HepG2 (cell line): ENCODE results near the gene CD19. TPM values are rescaled to one million over a fixed set of nuclear protein-coding genes. Genes with fewer than 3 reads are reported as not detected.

Experiments
- ARNT ChIP-seq: fragments of 450-650 bp; IDR thresholded peaks from 2 replicates; pipeline ENCODE4 v1.6.1; 2017
- KDM6A ChIP-seq: IDR thresholded peaks from 2 replicates; pipeline ENCODE4 v1.6.1; 2016; ENCODE audit warnings: low read depth
- KLF16 ChIP-seq, 2 experiments: sonication (generic) in 1 of 2; formaldehyde crosslinking in 1 of 2; IDR thresholded peaks; 2 replicates each; pipeline versions ENCODE4 v1.6.1 to v1.8.0; 2016 to 2023; ENCODE audit warnings: missing genetic modification reagents in 2 of 2, missing compliant biosample characterization in 1 of 2
- PCBP1 ChIP-seq: fragments of 200-400 bp; formaldehyde crosslinking; IDR thresholded peaks from 2 replicates; pipeline ENCODE4 v1.6.1; 2017; ENCODE audit warnings: mild to moderate bottlenecking, low read depth, low read length, borderline replicate concordance
- RARG ChIP-seq: sonication (generic); formaldehyde crosslinking; IDR thresholded peaks from 2 replicates; pipeline ENCODE4 v1.4.0; 2020; ENCODE audit warnings: low read depth, mild to moderate bottlenecking, missing genetic modification reagents
- SMAD1 ChIP-seq: sonication (generic); formaldehyde crosslinking; IDR thresholded peaks from 2 replicates; pipeline ENCODE4 v1.4.0; 2020; ENCODE audit warnings: missing genetic modification reagents, low read depth, mild to moderate bottlenecking, borderline replicate concordance
- ZFP41 ChIP-seq: sonication (generic); formaldehyde crosslinking; IDR thresholded peaks from 2 replicates; pipeline ENCODE4 v1.4.0; 2020; ENCODE audit warnings: mild to moderate bottlenecking, missing genetic modification reagents, borderline replicate concordance
- ZNF160 ChIP-seq: sonication (generic); formaldehyde crosslinking; IDR thresholded peaks from 2 replicates; pipeline ENCODE4 v1.8.0; 2022; ENCODE audit warnings: mild to moderate bottlenecking, inconsistent platforms, missing genetic modification reagents
- ZNF296 ChIP-seq: sonication (generic); formaldehyde crosslinking; conservative IDR thresholded peaks from 2 replicates; pipeline ENCODE4 v1.5.0; 2020; ENCODE audit warnings: mild to moderate bottlenecking, missing genetic modification reagents
- ZNF343 ChIP-seq: sonication (generic); formaldehyde crosslinking; IDR thresholded peaks from 2 replicates; pipeline ENCODE4 v1.4.0; 2020; ENCODE audit warnings: mild to moderate bottlenecking, missing genetic modification reagents
- ZNF441 ChIP-seq: sonication (generic); formaldehyde crosslinking; IDR thresholded peaks from 2 replicates; pipeline ENCODE4 v1.7.0; 2021; ENCODE audit warnings: missing genetic modification reagents, borderline replicate concordance
- ZNF451 ChIP-seq: sonication (generic); formaldehyde crosslinking; IDR thresholded peaks from 2 replicates; pipeline ENCODE4 v1.5.0; 2020; ENCODE audit warnings: mild to moderate bottlenecking, missing genetic modification reagents
- ZNF556 ChIP-seq: sonication (generic); formaldehyde crosslinking; IDR thresholded peaks from 2 replicates; pipeline ENCODE4 v1.4.0; 2020; ENCODE audit warnings: mild to moderate bottlenecking, missing genetic modification reagents, borderline replicate concordance
- ZNF660 ChIP-seq: sonication (generic); formaldehyde crosslinking; IDR thresholded peaks from 2 replicates; pipeline ENCODE4 v1.5.1; 2020; ENCODE audit warnings: mild to moderate bottlenecking, low read depth, missing genetic modification reagents, borderline replicate concordance
- polyA plus RNA-seq, 8 experiments: library from polyadenylated mRNA; depleted of rRNA in 3 of 8; stranded (reverse) in 7 of 8; unstranded in 1 of 8; fragments of >200 nt; fragmentation: Illumina TruSeq in 4 of 8; extraction: Trizol in 4 of 8; gene quantifications; 2 replicates each; pipeline versions ENCODE4 v1.2.1 to v1.2.3, GENCODE V29; 2011 to 2016; ENCODE audit warnings: low read depth in 4 of 8, missing spikeins in 1 of 8, mixed read lengths in 1 of 8; ENCODE audit not compliant: insufficient read depth in 1 of 8
- total RNA-seq, 5 experiments: library from RNA; depleted of rRNA; stranded (reverse); fragments of >200 nt; fragmentation: Illumina TruSeq; extraction: Trizol; gene quantifications; 2 replicates each; pipeline ENCODE4 v1.2.3, GENCODE V29; 2016; ENCODE audit warnings: low read depth in 1 of 5
- TF ChIP-seq, protein P1 (sequence below): sonication (generic); formaldehyde crosslinking; IDR thresholded peaks from 2 replicates; pipeline ENCODE4 v1.9.0; 2022; ENCODE audit warnings: missing genetic modification reagents, mild to moderate bottlenecking, borderline replicate concordance
- TF ChIP-seq, protein P2 (sequence below): sonication (generic); formaldehyde crosslinking; IDR thresholded peaks from 2 replicates; pipeline ENCODE4 v1.4.0; 2020; ENCODE audit warnings: missing genetic modification reagents, borderline replicate concordance
- TF ChIP-seq, protein P3 (sequence below): sonication (generic); formaldehyde crosslinking; IDR thresholded peaks from 2 replicates; pipeline ENCODE4; 2020; ENCODE audit warnings: missing genetic modification reagents, mild to moderate bottlenecking, borderline replicate concordance
- TF ChIP-seq, protein P4 (sequence below): sonication (generic); formaldehyde crosslinking; conservative IDR thresholded peaks from 2 replicates; pipeline ENCODE4 v1.4.0; 2020; ENCODE audit warnings: missing genetic modification reagents
- TF ChIP-seq, protein P5 (sequence below): sonication (generic); formaldehyde crosslinking; IDR thresholded peaks from 2 replicates; pipeline ENCODE4 v1.4.0; 2020; ENCODE audit warnings: mild to moderate bottlenecking, missing genetic modification reagents

Gene CD19
- total and polyA plus RNA-seq, 2 of the 13 experiments (the other 11 are each of a cell fraction or from before 2014, with no cell fraction given): 0.55 to 1.1 TPM

DNA sequence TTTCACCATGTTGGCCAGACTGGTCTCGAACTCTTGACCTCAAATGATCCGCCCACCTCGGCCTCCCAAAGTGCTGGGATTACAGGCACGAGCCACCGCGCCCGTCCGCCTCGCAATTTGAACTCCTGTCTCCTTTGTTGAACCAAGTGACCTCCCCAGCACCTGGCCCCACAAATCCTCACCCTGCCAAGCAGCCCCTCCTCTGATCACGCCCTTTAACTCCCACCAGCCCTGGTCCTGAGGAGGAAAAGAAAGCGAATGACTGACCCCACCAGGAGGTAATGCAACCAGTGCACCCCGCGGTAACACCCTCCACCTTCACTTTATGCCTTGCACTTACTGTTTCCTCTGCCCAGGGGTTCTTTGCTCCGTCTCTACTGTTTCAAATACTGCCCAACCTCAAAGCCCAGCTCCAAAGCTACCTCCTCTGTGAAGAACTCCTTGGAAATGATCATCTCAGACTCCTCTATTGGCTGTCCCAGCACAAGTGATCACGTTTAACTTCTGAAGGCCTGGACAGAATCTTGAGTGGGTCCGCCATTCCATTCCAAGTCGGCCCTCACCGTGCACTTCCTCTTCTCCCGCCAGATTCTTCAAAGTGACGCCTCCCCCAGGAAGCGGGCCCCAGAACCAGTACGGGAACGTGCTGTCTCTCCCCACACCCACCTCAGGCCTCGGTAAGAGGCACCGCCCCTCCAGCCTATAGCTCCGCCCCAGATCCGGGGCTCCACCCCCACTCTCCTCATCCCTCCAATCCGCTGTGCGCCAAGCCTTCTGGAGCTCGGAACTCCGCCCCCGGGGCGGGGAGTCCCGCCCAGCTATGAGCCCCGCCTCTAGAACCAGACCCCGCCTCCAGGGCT, 4.4 kb downstream of the CD19 start (continued):
- TF ChIP-seq, protein P1, sequence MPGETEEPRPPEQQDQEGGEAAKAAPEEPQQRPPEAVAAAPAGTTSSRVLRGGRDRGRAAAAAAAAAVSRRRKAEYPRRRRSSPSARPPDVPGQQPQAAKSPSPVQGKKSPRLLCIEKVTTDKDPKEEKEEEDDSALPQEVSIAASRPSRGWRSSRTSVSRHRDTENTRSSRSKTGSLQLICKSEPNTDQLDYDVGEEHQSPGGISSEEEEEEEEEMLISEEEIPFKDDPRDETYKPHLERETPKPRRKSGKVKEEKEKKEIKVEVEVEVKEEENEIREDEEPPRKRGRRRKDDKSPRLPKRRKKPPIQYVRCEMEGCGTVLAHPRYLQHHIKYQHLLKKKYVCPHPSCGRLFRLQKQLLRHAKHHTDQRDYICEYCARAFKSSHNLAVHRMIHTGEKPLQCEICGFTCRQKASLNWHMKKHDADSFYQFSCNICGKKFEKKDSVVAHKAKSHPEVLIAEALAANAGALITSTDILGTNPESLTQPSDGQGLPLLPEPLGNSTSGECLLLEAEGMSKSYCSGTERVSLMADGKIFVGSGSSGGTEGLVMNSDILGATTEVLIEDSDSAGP (CRISPR knock-in tag): 0 out of 2 replicates have a peak, but pooled peaks have one; percentile 27
- TF ChIP-seq ZNF660 (CRISPR knock-in tag) (no peak), KDM6A (no peak), ZNF451 (0 out of 2 replicates have a peak, but pooled peaks have one; percentile 22), ZNF160 (CRISPR knock-in tag) (no peak), RARG (no peak), PCBP1 (0 out of 2 replicates have a peak, but pooled peaks have one; percentile 41), ARNT (no peak), ZNF556 (CRISPR knock-in tag) (0 out of 2 replicates have a peak, but pooled peaks have one; percentile 19), SMAD1 (CRISPR knock-in tag) (0 out of 2 replicates have a peak, but pooled peaks have one; percentile 44), ZNF296 (CRISPR knock-in tag) (no peak), ZNF343 (peak; percentile 82; the same call in 1 of the 2 replicates), ZNF441 (CRISPR knock-in tag) (peak; percentile 91), KLF16 (CRISPR knock-in tag; IDR thresholded peaks at IDR 0.05) (no peak; a peak in 1 of 4 replicates), ZFP41 (no peak)
- TF ChIP-seq, protein P2, sequence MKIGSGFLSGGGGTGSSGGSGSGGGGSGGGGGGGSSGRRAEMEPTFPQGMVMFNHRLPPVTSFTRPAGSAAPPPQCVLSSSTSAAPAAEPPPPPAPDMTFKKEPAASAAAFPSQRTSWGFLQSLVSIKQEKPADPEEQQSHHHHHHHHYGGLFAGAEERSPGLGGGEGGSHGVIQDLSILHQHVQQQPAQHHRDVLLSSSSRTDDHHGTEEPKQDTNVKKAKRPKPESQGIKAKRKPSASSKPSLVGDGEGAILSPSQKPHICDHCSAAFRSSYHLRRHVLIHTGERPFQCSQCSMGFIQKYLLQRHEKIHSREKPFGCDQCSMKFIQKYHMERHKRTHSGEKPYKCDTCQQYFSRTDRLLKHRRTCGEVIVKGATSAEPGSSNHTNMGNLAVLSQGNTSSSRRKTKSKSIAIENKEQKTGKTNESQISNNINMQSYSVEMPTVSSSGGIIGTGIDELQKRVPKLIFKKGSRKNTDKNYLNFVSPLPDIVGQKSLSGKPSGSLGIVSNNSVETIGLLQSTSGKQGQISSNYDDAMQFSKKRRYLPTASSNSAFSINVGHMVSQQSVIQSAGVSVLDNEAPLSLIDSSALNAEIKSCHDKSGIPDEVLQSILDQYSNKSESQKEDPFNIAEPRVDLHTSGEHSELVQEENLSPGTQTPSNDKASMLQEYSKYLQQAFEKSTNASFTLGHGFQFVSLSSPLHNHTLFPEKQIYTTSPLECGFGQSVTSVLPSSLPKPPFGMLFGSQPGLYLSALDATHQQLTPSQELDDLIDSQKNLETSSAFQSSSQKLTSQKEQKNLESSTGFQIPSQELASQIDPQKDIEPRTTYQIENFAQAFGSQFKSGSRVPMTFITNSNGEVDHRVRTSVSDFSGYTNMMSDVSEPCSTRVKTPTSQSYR (CRISPR knock-in tag): no peak
- TF ChIP-seq, protein P3, sequence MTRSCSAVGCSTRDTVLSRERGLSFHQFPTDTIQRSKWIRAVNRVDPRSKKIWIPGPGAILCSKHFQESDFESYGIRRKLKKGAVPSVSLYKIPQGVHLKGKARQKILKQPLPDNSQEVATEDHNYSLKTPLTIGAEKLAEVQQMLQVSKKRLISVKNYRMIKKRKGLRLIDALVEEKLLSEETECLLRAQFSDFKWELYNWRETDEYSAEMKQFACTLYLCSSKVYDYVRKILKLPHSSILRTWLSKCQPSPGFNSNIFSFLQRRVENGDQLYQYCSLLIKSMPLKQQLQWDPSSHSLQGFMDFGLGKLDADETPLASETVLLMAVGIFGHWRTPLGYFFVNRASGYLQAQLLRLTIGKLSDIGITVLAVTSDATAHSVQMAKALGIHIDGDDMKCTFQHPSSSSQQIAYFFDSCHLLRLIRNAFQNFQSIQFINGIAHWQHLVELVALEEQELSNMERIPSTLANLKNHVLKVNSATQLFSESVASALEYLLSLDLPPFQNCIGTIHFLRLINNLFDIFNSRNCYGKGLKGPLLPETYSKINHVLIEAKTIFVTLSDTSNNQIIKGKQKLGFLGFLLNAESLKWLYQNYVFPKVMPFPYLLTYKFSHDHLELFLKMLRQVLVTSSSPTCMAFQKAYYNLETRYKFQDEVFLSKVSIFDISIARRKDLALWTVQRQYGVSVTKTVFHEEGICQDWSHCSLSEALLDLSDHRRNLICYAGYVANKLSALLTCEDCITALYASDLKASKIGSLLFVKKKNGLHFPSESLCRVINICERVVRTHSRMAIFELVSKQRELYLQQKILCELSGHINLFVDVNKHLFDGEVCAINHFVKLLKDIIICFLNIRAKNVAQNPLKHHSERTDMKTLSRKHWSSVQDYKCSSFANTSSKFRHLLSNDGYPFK: peak; percentile 55; the same call in 1 of the 2 replicates
- TF ChIP-seq, protein P4, sequence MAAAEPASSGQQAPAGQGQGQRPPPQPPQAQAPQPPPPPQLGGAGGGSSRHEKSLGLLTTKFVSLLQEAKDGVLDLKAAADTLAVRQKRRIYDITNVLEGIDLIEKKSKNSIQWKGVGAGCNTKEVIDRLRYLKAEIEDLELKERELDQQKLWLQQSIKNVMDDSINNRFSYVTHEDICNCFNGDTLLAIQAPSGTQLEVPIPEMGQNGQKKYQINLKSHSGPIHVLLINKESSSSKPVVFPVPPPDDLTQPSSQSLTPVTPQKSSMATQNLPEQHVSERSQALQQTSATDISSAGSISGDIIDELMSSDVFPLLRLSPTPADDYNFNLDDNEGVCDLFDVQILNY (CRISPR knock-in tag): 0 out of 2 replicates have a peak, but pooled peaks have one; percentile 56
- TF ChIP-seq, protein P5, sequence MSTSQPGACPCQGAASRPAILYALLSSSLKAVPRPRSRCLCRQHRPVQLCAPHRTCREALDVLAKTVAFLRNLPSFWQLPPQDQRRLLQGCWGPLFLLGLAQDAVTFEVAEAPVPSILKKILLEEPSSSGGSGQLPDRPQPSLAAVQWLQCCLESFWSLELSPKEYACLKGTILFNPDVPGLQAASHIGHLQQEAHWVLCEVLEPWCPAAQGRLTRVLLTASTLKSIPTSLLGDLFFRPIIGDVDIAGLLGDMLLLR: no peak
